SK-N-MC (cell line): ENCODE results near the gene CYP27B1.

Source experiments
- EZH2 ChIP-seq: fragments of 200-600 bp; sonication (generic); IDR thresholded peaks from one replicate; pipeline ENCODE4 v1.6.1; 2017; ENCODE audit warnings: antibody characterized with exemption
- FOXP2 ChIP-seq: optimal IDR thresholded peaks from 2 replicates; pipeline ENCODE3; 2011; ENCODE audit warnings: mild to moderate bottlenecking, moderate library complexity; ENCODE audit not compliant: insufficient read depth; ENCODE audit errors: extremely low read length, control extremely low read depth
- POLR2AphosphoS5 ChIP-seq: IDR thresholded peaks from 2 replicates; pipeline ENCODE4 v1.6.1; 2012; ENCODE audit warnings: mild to moderate bottlenecking, low read depth, low read length, borderline replicate concordance

- TF ChIP-seq POLR2AphosphoS5 (no peak), EZH2 (no peak), FOXP2 (no peak)
Observed at GRCh38 chr12:57797933-57798332, 31.1 kb upstream of the CYP27B1 start.
